T-helper 17 cell (primary cell): ENCODE data around the gene SPHK2. TPM values are rescaled to one million over a fixed set of nuclear protein-coding genes. Genes with fewer than 3 reads are reported as not detected.
"Not testable (repeated sequence)": the region's sequence is repeated elsewhere in the genome, so short reads cannot be mapped to it uniquely, and the experiment has no call there.

Experiments used
- ATAC-seq: fragments of 150-1000 bp; cut with Tn5 transposase; 2 replicates; pipeline ENCODE4 v1.10.0; 2021; ENCODE audit warnings: mild to moderate bottlenecking, moderate library complexity
- DNase-seq, 3 donors: peaks; one replicate each; pipeline versions ENCODE4 v3.0.0 to v3.0.0-alpha.2; 2020 to 2021
- H3K9me3 ChIP-seq: one replicate; pipeline ENCODE4 v1.7.0; 2013; ENCODE audit warnings: low read length, mild to moderate bottlenecking; ENCODE audit not compliant: control insufficient read depth, poor library complexity, severe bottlenecking
- H3K27ac Mint-ChIP-seq: one replicate; pipeline ENCODE4 v1.8.0; 2022; ENCODE audit warnings: mild to moderate bottlenecking, moderate library complexity, mixed read lengths
- H3K27me3 Mint-ChIP-seq: one replicate; pipeline ENCODE4 v1.8.0; 2022; ENCODE audit warnings: mixed read lengths
- H3K36me3 Mint-ChIP-seq: one replicate; pipeline ENCODE4 v1.8.0; 2022; ENCODE audit warnings: low read depth, mixed read lengths
- H3K4me1 Mint-ChIP-seq: one replicate; pipeline ENCODE4 v1.8.0; 2022; ENCODE audit warnings: mild to moderate bottlenecking, mixed read lengths
- H3K4me3 Mint-ChIP-seq: one replicate; pipeline ENCODE4 v1.8.0; 2022; ENCODE audit warnings: mild to moderate bottlenecking, moderate library complexity, mixed read lengths
- total RNA-seq, 4 donors: library from RNA in 2 of 4; stranded (reverse) in 2 of 4; gene quantifications; one replicate each; pipeline ENCODE4 v1.2.3 and lab custom pipeline; 2022 to 2026

Gene SPHK2
- total RNA-seq, 2 donors from 2014 or later: 11.9 to 12.6 TPM

DNA sequence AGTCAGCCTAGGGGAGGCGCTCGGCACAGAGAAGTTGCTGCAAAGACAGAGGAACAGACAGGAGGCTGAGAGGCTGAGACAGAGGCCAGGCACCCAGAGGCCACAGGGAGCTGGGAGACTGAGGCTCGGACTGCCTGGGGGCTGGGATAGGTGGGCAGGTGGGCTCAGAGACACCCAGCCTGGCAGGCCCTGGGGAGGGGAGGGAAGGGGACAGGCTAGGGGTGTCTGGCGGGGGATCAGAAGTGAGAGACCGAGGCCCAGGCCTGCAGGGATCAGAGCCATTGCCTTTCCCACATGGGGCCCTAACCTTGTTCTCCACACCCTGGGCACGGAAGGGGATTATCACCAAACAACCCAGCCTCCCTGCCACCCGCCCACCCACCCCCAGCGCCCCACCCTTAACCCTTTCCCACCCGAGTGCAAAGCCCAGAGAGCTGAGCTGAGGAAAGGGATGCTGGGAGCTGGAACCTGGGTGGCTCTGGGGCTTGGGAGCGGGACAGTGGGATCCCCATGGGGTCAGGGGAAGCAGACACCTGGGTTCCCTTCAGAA lies 52.2 kb downstream of the SPHK2 start:
- no peaks in the 10 kb centered on the region for H3K9me3 ChIP-seq
- H3K4me3 Mint-ChIP-seq: no peak overlapping the region
- H3K4me1 Mint-ChIP-seq: peaks cover 6% of the 10 kb centered on the region
- no peak for ATAC-seq
- DNase-seq: no peak
- H3K36me3 Mint-ChIP-seq: no peaks in the 10 kb centered on the region
- H3K27ac Mint-ChIP-seq: no peak overlapping the region
- no peaks in the 10 kb centered on the region for H3K27me3 Mint-ChIP-seq

DNA sequence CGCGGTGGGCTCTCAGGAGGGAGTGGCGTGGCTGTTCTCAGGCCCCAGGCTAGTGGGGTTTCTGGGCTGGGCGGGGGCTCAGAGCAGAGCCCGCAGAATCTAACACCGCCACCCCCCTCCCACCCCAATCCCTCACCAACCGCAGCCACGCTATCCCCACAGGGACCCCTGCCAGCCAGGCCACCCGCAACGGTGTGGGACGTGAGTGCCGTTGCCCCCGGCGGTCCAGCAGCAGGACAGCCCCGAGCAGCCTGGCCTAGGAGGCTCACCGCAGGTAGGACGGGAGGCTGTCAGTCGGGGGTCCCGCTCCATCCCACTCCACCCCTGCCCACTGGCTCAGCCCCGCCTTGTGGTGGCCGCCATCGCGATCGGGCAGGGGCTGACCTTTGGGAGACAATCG lies 53.7 kb downstream of the SPHK2 start, which contains the start of gene NTN5:
Gene NTN5 (minus strand): TSS at position 24 of the 400 bp plus-strand sequence. CDS start 2,031 bp downstream, outside the sequence.
- H3K4me1 Mint-ChIP-seq: peaks cover 6% of the 10 kb centered on the region
- no peak within 1 kb of the TSS for H3K27ac Mint-ChIP-seq

GRCh38 chr19:48673436-48674100 lies 54.3 kb downstream of the SPHK2 start:
- Mint-ChIP-seq H3K27me3 (no peaks in the 10 kb centered on the region), H3K4me1 (peaks cover 6% of the 10 kb centered on the region), H3K27ac (no peak overlapping the region), H3K36me3 (no peaks in the 10 kb centered on the region), H3K4me3 (no peak overlapping the region)
- no peak for DNase-seq
- no peak for ATAC-seq
- H3K9me3 ChIP-seq: no peaks in the 10 kb centered on the region

More for the DNA sequence above, 53.7 kb downstream of the SPHK2 start, which contains the start of gene NTN5:
- Mint-ChIP-seq H3K4me3 (no peak within 1 kb of the TSS), H3K36me3 (no peaks in the 10 kb centered on the region), H3K27me3 (no peaks in the 10 kb centered on the region)
- ATAC-seq (no peak), DNase-seq (no peak)
- no peaks in the 10 kb centered on the region for H3K9me3 ChIP-seq

- no peak for ATAC-seq
- no peaks in the 10 kb centered on the region for H3K27me3 Mint-ChIP-seq
Measured at GRCh38 chr19:48674216-48674809, 55.0 kb downstream of the SPHK2 start.

DNA sequence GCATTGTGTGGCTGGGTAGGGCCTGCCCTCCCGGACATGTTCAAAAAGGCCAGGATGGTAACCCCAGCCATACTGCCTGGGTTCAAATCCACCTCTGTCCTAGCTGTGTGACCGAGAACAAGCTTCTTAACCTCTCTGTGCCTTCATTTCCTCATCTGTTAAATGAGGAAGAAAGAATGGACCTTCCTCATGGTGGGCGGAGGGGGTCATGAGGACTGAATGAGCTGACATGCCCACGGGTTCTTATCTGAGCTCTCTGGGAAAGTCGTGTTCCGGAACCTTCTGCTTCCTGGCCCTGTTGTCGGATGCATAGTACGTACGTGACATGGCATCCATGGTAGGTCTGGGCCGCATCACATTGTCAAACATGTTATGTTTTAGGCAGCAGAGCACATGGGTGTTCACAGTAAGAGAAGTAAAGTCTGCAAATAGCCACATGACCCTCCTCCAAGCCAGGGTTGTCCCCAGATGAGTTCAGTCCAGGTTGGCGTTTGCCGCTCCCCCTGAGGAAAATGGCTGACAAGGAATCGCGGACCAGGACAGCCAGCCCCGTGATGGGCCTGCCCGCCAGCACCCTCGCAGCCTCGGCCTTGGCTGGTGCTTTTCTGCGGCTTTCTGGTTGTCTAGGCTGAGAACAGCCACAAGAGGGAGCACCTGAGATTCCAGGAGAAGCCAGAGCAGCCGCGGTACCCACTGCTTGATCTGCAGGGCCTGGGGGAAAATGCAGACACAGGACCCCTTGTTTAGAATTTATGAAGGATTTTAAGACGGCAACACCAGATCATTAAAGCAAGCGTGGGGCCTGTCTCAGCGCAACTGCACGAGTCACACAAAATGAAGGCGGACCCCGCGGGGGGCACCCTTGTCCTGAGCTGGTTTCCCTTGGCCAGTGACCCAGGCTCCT lies 55.9 kb downstream of the SPHK2 start:
- no peaks in the 10 kb centered on the region for H3K9me3 ChIP-seq
- ATAC-seq (peak; percentile 95), DNase-seq (peak; percentile 38 to 71 (median 55))
- Mint-ChIP-seq H3K4me1 (peaks cover 6% of the 10 kb centered on the region), H3K27ac (no peak overlapping the region), H3K4me3 (no peak overlapping the region), H3K27me3 (no peaks in the 10 kb centered on the region), H3K36me3 (no peaks in the 10 kb centered on the region)

More at GRCh38 chr19:48674216-48674809, 55.0 kb downstream of the SPHK2 start:
- Mint-ChIP-seq H3K4me3 (no peak overlapping the region), H3K27ac (no peak overlapping the region), H3K36me3 (no peaks in the 10 kb centered on the region), H3K4me1 (peaks cover 6% of the 10 kb centered on the region)
- no peaks in the 10 kb centered on the region for H3K9me3 ChIP-seq
- no peak for DNase-seq

GRCh38 chr19:48676487-48676886 lies 57.2 kb downstream of the SPHK2 start:
- Mint-ChIP-seq H3K36me3 (no peaks in the 10 kb centered on the region), H3K4me3 (no peak overlapping the region), H3K27ac (peak overlapping the region; percentile 63), H3K27me3 (no peaks in the 10 kb centered on the region), H3K4me1 (peaks cover 6% of the 10 kb centered on the region)
- ATAC-seq: no peak
- no peaks in the 10 kb centered on the region for H3K9me3 ChIP-seq
- no peak for DNase-seq

DNA sequence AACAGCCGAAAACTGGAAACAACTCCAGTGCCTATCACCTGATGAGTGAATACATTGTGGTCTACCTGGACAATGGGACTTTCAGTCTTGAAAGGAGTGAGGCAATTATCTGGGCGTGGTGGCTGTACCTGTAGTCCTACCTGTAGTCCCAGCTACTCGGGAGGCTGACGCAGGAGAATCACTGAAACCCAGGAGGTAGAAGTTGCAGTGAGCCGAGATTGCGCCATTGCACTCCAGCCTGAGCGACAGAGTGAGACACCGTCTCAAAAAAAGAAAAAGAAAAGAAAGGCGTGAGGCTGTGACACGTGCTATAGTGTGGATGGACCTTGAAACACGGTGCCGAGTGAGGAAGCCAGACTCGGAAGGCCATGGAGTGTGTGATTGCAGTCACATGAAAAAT lies 57.6 kb downstream of the SPHK2 start:
- ATAC-seq: no peak
- H3K27me3 Mint-ChIP-seq: no peaks in the 10 kb centered on the region
- H3K9me3 ChIP-seq: no peaks in the 10 kb centered on the region
- H3K4me1 Mint-ChIP-seq: peaks cover 6% of the 10 kb centered on the region
- no peak overlapping the region for H3K4me3 Mint-ChIP-seq
- no peaks in the 10 kb centered on the region for H3K36me3 Mint-ChIP-seq
- no peak for DNase-seq
- peak overlapping the region; percentile 63 for H3K27ac Mint-ChIP-seq

GRCh38 chr19:48678201-48678600 lies 58.9 kb downstream of the SPHK2 start:
- H3K4me1 Mint-ChIP-seq: peaks cover 6% of the 10 kb centered on the region
- H3K27ac Mint-ChIP-seq: no peak overlapping the region
- no peaks in the 10 kb centered on the region for H3K27me3 Mint-ChIP-seq
- DNase-seq (no peak), ATAC-seq (no peak)
- no peak overlapping the region for H3K4me3 Mint-ChIP-seq
- no peaks in the 10 kb centered on the region for H3K9me3 ChIP-seq
- no peaks in the 10 kb centered on the region for H3K36me3 Mint-ChIP-seq

DNA sequence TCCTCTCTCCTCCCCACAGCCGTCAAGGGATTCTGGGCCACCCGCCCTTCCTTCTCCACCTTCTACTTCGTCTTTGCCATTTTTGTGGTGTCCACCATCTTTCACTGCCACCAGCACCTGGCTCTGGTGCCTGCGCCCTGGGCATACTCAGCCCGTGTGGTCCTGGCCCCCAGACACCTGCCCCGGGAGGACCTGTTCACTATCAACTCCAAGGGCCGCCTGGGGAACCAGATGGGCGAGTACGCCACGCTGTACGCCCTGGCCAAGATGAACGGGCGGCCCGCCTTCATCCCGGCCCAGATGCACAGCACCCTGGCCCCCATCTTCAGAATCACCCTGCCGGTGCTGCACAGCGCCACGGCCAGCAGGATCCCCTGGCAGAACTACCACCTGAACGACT lies 60.7 kb downstream of the SPHK2 start:
- not testable (repeated sequence) for H3K27me3 Mint-ChIP-seq, H3K4me3 Mint-ChIP-seq, DNase-seq, H3K9me3 ChIP-seq, H3K27ac Mint-ChIP-seq, H3K36me3 Mint-ChIP-seq, H3K4me1 Mint-ChIP-seq, ATAC-seq

Other genes with a start within 250 kb of the SPHK2 start
- gene KDELR1, start 228.0 kb upstream of the SPHK2 start, total RNA-seq: 10 to 100 TPM; 34.0 to 41.3 TPM
- under 1 TPM; 0.08 to 0.17 TPM for gene GRIN2D, start 225.8 kb upstream of the SPHK2 start, total RNA-seq
- 10 to 100 TPM; 32.5 TPM for gene GRWD1, start 173.5 kb upstream of the SPHK2 start, total RNA-seq
- 1 to 10 TPM; 1.7 to 2.5 TPM for gene KCNJ14, start 163.9 kb upstream of the SPHK2 start, total RNA-seq
- gene CYTH2, start 150.1 kb upstream of the SPHK2 start, total RNA-seq: 10 to 100 TPM; 42.3 to 53.4 TPM
- 10 to 100 TPM; 11.5 to 18.4 TPM for gene LMTK3, start 107.7 kb upstream of the SPHK2 start, total RNA-seq
- not detected for gene SULT2B1, start 67.3 kb upstream of the SPHK2 start, total RNA-seq
- gene SPACA4, start 12.8 kb upstream of the SPHK2 start, total RNA-seq: not detected
- 1 to 10 TPM; 3.1 to 3.6 TPM for gene FAM83E, start 4.4 kb upstream of the SPHK2 start, total RNA-seq
- 1,000 to 10,000 TPM; 2,478 to 2,506 TPM for gene RPL18, start 328 bp upstream of the SPHK2 start, total RNA-seq
- 10 to 100 TPM; 29.7 to 38.2 TPM for gene DBP, start 17.9 kb downstream of the SPHK2 start, total RNA-seq
- 1 to 10 TPM; 7.4 to 9.6 TPM for gene CA11, start 26.7 kb downstream of the SPHK2 start, total RNA-seq
- gene NTN5, start 53.5 kb downstream of the SPHK2 start, total RNA-seq: 1 to 10 TPM; 2.8 to 3.4 TPM
- not detected for gene FUT2, start 76.5 kb downstream of the SPHK2 start, total RNA-seq
- under 1 TPM; 0.42 to 0.60 TPM for gene MAMSTR, start 100.2 kb downstream of the SPHK2 start, total RNA-seq
- under 1 TPM; 0.10 to 0.12 TPM for gene RASIP1, start 121.1 kb downstream of the SPHK2 start, total RNA-seq
- not detected for gene IZUMO1, start 127.4 kb downstream of the SPHK2 start, total RNA-seq
- gene FUT1, start 133.1 kb downstream of the SPHK2 start, total RNA-seq: under 1 TPM; 0.07 to 0.16 TPM
- gene FGF21, start 136.0 kb downstream of the SPHK2 start, total RNA-seq: not detected
- gene BCAT2, start 191.5 kb downstream of the SPHK2 start, total RNA-seq: 10 to 100 TPM; 14.0 to 14.6 TPM
- under 1 TPM in 1 of 2 donors, not detected in 1; 0.44 TPM for gene HSD17B14, start 217.0 kb downstream of the SPHK2 start, total RNA-seq
- 1 to 10 TPM in 1 of 2 donors, under 1 TPM in 1; 0.42 to 3.0 TPM for gene PLEKHA4, start 249.1 kb downstream of the SPHK2 start, total RNA-seq